GM06990 (cell line): ENCODE data around the gene NXPH1.

Source experiments
- DNase-seq: peaks from one replicate; pipeline ENCODE4 v3.0.0-alpha.2; 2011; ENCODE audit not compliant: insufficient read length; ENCODE audit errors: extremely low read depth
- H3K27me3 ChIP-seq: replicated peaks from 2 replicates; pipeline ENCODE4 v1.6.0; 2011; ENCODE audit warnings: low read length; ENCODE audit not compliant: control insufficient read depth, insufficient read depth
- H3K36me3 ChIP-seq: 2 replicates; pipeline ENCODE4 v1.5.1; 2011; ENCODE audit warnings: low read length; ENCODE audit not compliant: control insufficient read depth, insufficient read depth
- H3K4me3 ChIP-seq: replicated peaks from 2 replicates; pipeline ENCODE4 v1.5.1; 2011; ENCODE audit warnings: low read depth, mild to moderate bottlenecking, control low read depth, low read length
- TF ChIP-seq, protein P1 (sequence below): IDR thresholded peaks from 2 replicates; pipeline ENCODE4 v1.5.1; 2011; ENCODE audit warnings: low read length, control low read depth, mild to moderate bottlenecking, inconsistent platforms; ENCODE audit not compliant: insufficient read depth, poor library complexity, severe bottlenecking

NXPH1 gene

GRCh38 chr7:8783229-8783628 is 349.8 kb downstream of the NXPH1 start:
- H3K4me3 ChIP-seq: no peak overlapping the region
- H3K27me3 ChIP-seq: no peaks in the 10 kb centered on the region
- no peak for DNase-seq
- no peaks in the 10 kb centered on the region for H3K36me3 ChIP-seq
- TF ChIP-seq, protein P1, sequence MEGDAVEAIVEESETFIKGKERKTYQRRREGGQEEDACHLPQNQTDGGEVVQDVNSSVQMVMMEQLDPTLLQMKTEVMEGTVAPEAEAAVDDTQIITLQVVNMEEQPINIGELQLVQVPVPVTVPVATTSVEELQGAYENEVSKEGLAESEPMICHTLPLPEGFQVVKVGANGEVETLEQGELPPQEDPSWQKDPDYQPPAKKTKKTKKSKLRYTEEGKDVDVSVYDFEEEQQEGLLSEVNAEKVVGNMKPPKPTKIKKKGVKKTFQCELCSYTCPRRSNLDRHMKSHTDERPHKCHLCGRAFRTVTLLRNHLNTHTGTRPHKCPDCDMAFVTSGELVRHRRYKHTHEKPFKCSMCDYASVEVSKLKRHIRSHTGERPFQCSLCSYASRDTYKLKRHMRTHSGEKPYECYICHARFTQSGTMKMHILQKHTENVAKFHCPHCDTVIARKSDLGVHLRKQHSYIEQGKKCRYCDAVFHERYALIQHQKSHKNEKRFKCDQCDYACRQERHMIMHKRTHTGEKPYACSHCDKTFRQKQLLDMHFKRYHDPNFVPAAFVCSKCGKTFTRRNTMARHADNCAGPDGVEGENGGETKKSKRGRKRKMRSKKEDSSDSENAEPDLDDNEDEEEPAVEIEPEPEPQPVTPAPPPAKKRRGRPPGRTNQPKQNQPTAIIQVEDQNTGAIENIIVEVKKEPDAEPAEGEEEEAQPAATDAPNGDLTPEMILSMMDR: no peak

GRCh38 chr7:8785081-8785480 is 351.7 kb downstream of the NXPH1 start:
- Histone ChIP-seq H3K36me3 (no peaks in the 10 kb centered on the region), H3K27me3 (no peaks in the 10 kb centered on the region), H3K4me3 (no peak overlapping the region)
- DNase-seq: no peak
- TF ChIP-seq, protein P1: no peak

GRCh38 chr7:8800986-8801385 is 367.6 kb downstream of the NXPH1 start:
- Histone ChIP-seq H3K4me3 (no peak overlapping the region), H3K36me3 (no peaks in the 10 kb centered on the region), H3K27me3 (no peaks in the 10 kb centered on the region)
- DNase-seq: no peak
- TF ChIP-seq, protein P1: no peak
